HEK293 (cell line): ENCODE measurements around the gene MDFI.

ENCODE experiments used
- CTCF ChIP-seq: fragments of 450-650 bp; formaldehyde crosslinking; IDR thresholded peaks from 2 replicates; pipeline ENCODE4 v1.5.1; 2016; ENCODE audit warnings: missing biosample characterization, missing genetic modification characterization
- KLF16 ChIP-seq: fragments of 450-650 bp; formaldehyde crosslinking; IDR thresholded peaks from 2 replicates; pipeline ENCODE4 v1.5.1; 2017; ENCODE audit warnings: missing biosample characterization, missing genetic modification characterization
- RBAK ChIP-seq: fragments of 450-650 bp; formaldehyde crosslinking; IDR thresholded peaks from 2 replicates; pipeline ENCODE4 v1.5.1; 2016; ENCODE audit warnings: missing biosample characterization, missing genetic modification characterization
- ZFP41 ChIP-seq: fragments of 450-650 bp; formaldehyde crosslinking; IDR thresholded peaks from 2 replicates; pipeline ENCODE4 v1.5.1; 2016; ENCODE audit warnings: missing biosample characterization, missing genetic modification characterization, borderline replicate concordance
- ZNF274 ChIP-seq, 2 experiments: fragments of 200-500 bp in 1 of 2; fragments of 450-650 bp in 1 of 2; sonication (Bioruptor generic) in 1 of 2; formaldehyde crosslinking in 1 of 2; IDR thresholded peaks; 2 replicates each; pipeline versions ENCODE4 v1.5.1 to v1.6.1; 2014 to 2016; ENCODE audit warnings: borderline replicate concordance in 1 of 2, inconsistent platforms in 1 of 2, low read length in 1 of 2, missing biosample characterization in 1 of 2, missing genetic modification characterization in 1 of 2

- TF ChIP-seq RBAK (tag by site-specific recombination) (no peak), ZNF274 (IDR thresholded peaks at IDR 0.05; ENCODE audit: low read length) (no peak), ZNF274 (tag by site-specific recombination; IDR thresholded peaks at IDR 0.05; ENCODE audit: borderline replicate concordance) (no peak), KLF16 (tag by site-specific recombination) (no peak), CTCF (tag by site-specific recombination) (no peak), ZFP41 (tag by site-specific recombination) (no peak)
These were observed 13.8 kb downstream of the MDFI start for GRCh38 chr6:41651962-41652657.
